B cell (primary cell): Measurements from ENCODE around the gene PARP15. TPM values are rescaled to one million over a fixed set of nuclear protein-coding genes. Genes with fewer than 3 reads are reported as not detected.
A peak's percentile ranks its signal among the peaks of the same experiment; 100 is the strongest.

Experiments
- ATAC-seq: fragments of 200-7000 bp; cut with Tn5 transposase; one replicate; pipeline ENCODE4 v1.10.0; 2021; ENCODE audit warnings: low read depth, mild to moderate bottlenecking, moderate number of reproducible peaks, moderate library complexity
- CTCF ChIA-PET: fragments of 350-600 bp; sonication (Branson Sonifier 250); formaldehyde crosslinking; loops from one replicate; lab custom pipeline; 2021; ENCODE audit warnings: antibody characterized with exemption, inconsistent platforms; lab: Charles Lee
- POLR2A ChIA-PET: fragments of 350-600 bp; sonication (Branson Sonifier 250); formaldehyde crosslinking; loops from one replicate; lab custom pipeline; 2021; ENCODE audit warnings: antibody characterized with exemption; lab: Charles Lee
- DNase-seq: peaks from one replicate; pipeline ENCODE4 v3.0.0; 2013
- H2AFZ ChIP-seq: 2 replicates; pipeline ENCODE4 v1.6.1; 2012; ENCODE audit warnings: mild to moderate bottlenecking, low read depth, low read length; ENCODE audit not compliant: insufficient read depth, poor library complexity, severe bottlenecking
- H3K27ac ChIP-seq, 2 donors: 1 replicate in 1 of 2; 2 replicates in 1 of 2; pipeline ENCODE4 v1.5.1; 2012 to 2013; ENCODE audit warnings: low read length in 2 of 2, mild to moderate bottlenecking in 2 of 2, moderate library complexity in 1 of 2
- H3K27me3 ChIP-seq, 4 experiments: fragments of 200-600 bp in 1 of 4; sonication (generic) in 1 of 4; replicated peaks in 1 of 4; 1 replicate in 2 of 4; 2 replicates in 2 of 4; pipeline versions ENCODE4 v1.6.1 to v1.7.0; 2013 to 2016; ENCODE audit warnings: low read length in 3 of 4, mild to moderate bottlenecking in 2 of 4, mixed read lengths in 1 of 4, moderate library complexity in 1 of 4; ENCODE audit not compliant: insufficient read depth in 4 of 4, control insufficient read depth in 3 of 4; ENCODE audit errors: control extremely low read depth in 1 of 4
- H3K36me3 ChIP-seq, 2 experiments: replicated peaks in 1 of 2; 1 replicate in 1 of 2; 2 replicates in 1 of 2; pipeline versions ENCODE4 v1.6.1 to v1.7.1; 2013; ENCODE audit warnings: low read length in 1 of 2; ENCODE audit not compliant: insufficient read depth in 2 of 2, control insufficient read depth in 1 of 2; ENCODE audit errors: control extremely low read depth in 1 of 2, extremely low read depth in 1 of 2
- H3K4me1 ChIP-seq, 2 donors: fragments of 200-600 bp in 1 of 2; sonication (generic) in 1 of 2; 1 replicate in 1 of 2; 2 replicates in 1 of 2; pipeline versions ENCODE4 v1.5.1 to v1.6.1; 2013 to 2017; ENCODE audit warnings: low read length in 2 of 2; ENCODE audit not compliant: control insufficient read depth in 2 of 2, insufficient read depth in 2 of 2
- H3K4me2 ChIP-seq: replicated peaks from 2 replicates; pipeline ENCODE3; 2012; ENCODE audit warnings: mild to moderate bottlenecking, low read depth, low read length; ENCODE audit not compliant: poor library complexity, severe bottlenecking
- H3K4me3 ChIP-seq, 5 experiments: fragments of 200-600 bp in 1 of 5; sonication (generic) in 1 of 5; 1 replicate in 3 of 5; 2 replicates in 2 of 5; pipeline versions ENCODE4 v1.5.1 to v1.7.0; 2011 to 2016; ENCODE audit warnings: low read length in 4 of 5, mild to moderate bottlenecking in 4 of 5, low read depth in 2 of 5, control low read depth in 1 of 5, moderate library complexity in 1 of 5; ENCODE audit not compliant: insufficient read depth in 1 of 5; ENCODE audit errors: control extremely low read depth in 1 of 5, extremely low read depth in 1 of 5
- H3K79me2 ChIP-seq: fragments of 200-600 bp; sonication (generic); one replicate; pipeline ENCODE4 v1.6.0; 2016; ENCODE audit warnings: low read length; ENCODE audit not compliant: control insufficient read depth, insufficient read depth
- H3K9ac ChIP-seq: fragments of 200-600 bp; sonication (generic); 2 replicates; pipeline ENCODE4 v1.6.1; 2017; ENCODE audit warnings: mild to moderate bottlenecking, low read length, moderate library complexity
- H3K9me3 ChIP-seq, 3 donors: one replicate each; pipeline versions ENCODE4 v1.6.1 to v1.7.1; 2013; ENCODE audit warnings: low read length in 2 of 3; ENCODE audit not compliant: control insufficient read depth in 2 of 3, insufficient read depth in 1 of 3; ENCODE audit errors: control extremely low read depth in 1 of 3
- H4K20me1 ChIP-seq: 2 replicates; pipeline ENCODE4 v1.6.0; 2012; ENCODE audit warnings: mild to moderate bottlenecking, low read length; ENCODE audit not compliant: insufficient read depth, control insufficient read depth, poor library complexity, severe bottlenecking
- H3K27ac Mint-ChIP-seq: one replicate; pipeline ENCODE4 v1.8.0; 2021; ENCODE audit warnings: mixed read lengths
- H3K27me3 Mint-ChIP-seq: one replicate; pipeline ENCODE4 v1.8.0; 2021; ENCODE audit warnings: mixed read lengths
- H3K4me1 Mint-ChIP-seq: one replicate; pipeline ENCODE4 v1.8.0; 2021; ENCODE audit warnings: mixed read lengths
- H3K4me3 Mint-ChIP-seq: one replicate; pipeline ENCODE4 v1.8.0; 2021; ENCODE audit warnings: mixed read lengths
- H3K9me3 Mint-ChIP-seq: one replicate; pipeline ENCODE4 v1.8.0; 2022; ENCODE audit warnings: mixed read lengths; ENCODE audit not compliant: insufficient read depth
- EZH2 ChIP-seq: IDR thresholded peaks from 2 replicates; pipeline ENCODE4 v1.6.1; 2012; ENCODE audit warnings: borderline replicate concordance, low read depth, mild to moderate bottlenecking, moderate library complexity, low read length; ENCODE audit not compliant: insufficient read depth, poor library complexity, severe bottlenecking
- WGBS: methylation state at CpG from one replicate; pipeline ENCODE4 v1.1.5; 2013; ENCODE audit warnings: missing lambda C conversion rate; ENCODE audit not compliant: insufficient coverage; 5-methylcytosine and 5-hydroxymethylcytosine counted together
- intact Hi-C: fragments of 100-400 bp; cut with micrococcal nuclease; formaldehyde crosslinking; loops from one replicate; pipeline ENCODE4 v1.10.0; 2022
- polyA plus RNA-seq: library from polyadenylated mRNA; depleted of rRNA; stranded (reverse); fragments of >200 nt; gene quantifications from 2 replicates; pipeline ENCODE4 v1.2.3, GENCODE V29; 2012
- total RNA-seq, 2 donors: library from RNA; stranded (reverse); fragments of 120-200 nt in 1 of 2; gene quantifications; 1 replicate in 1 of 2; 2 replicates in 1 of 2; pipeline versions ENCODE4 v1.2.3 to v1.2.4, GENCODE V29; 2013 to 2022
- TF ChIP-seq, protein P1 (sequence below): fragments of 200-600 bp; IDR thresholded peaks from one replicate; pipeline ENCODE4 v1.8.0; 2022; ENCODE audit warnings: antibody characterized with exemption, mild to moderate bottlenecking

PARP15 gene
- total and polyA plus RNA-seq, 2 donors (not counting 1 experiment from before 2014, with no cell fraction given), result 172 to 307 TPM

DNA sequence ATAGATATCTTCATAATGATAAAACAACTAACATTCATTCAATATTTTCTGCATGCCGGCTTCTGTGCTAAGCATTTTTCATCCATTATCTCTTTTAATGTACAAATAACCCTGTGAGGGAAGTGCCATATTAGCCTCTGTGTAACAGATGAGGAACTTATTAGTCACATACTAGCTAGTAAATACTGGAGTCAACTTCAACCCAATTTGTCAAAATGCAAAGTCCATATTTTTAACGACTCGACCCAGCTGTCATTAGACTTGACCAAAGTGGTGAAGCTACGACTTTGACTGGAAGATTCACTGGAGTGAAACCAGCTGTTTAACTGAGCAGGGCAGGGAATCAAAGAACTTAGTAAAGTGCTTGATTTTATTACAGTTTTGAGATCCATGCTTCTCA is 41.6 kb downstream of the PARP15 start:
- H3K27me3 Mint-ChIP-seq, result no peaks in the 10 kb centered on the region
- no peaks in the 10 kb centered on the region for H3K9me3 Mint-ChIP-seq

DNA sequence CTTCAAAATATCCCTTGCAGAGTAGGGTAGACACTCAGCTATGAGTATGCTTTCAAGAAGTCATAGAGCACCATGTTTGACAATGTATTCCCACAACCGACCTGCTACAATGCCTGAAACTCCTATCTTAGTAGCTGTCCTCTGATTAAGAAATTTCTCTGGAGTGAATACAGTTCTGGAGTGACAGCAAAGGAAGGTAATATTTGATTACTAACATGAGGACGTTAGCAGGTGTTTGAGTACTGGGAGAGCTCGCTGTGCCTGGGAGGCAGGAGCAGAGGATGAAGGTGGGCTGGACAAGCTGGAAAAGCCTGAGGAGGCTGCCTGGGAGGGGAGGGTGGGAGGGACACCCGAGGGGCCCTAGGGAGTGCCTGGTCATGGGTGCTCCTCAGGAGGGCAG is 42.9 kb downstream of the PARP15 start:
- CTCF ChIA-PET, result interaction anchor here (1.0 to 3.9 kb wide), 4 partner anchors 44 to 227 kb away, joined by 3 to 38 read pairs (median 6); partner anchors contain the start of gene PARP14
- no peak for DNase-seq

More for the DNA sequence above, 41.6 kb downstream of the PARP15 start:
- Histone ChIP-seq H3K79me2 (peaks cover 10% of the 10 kb centered on the region), H3K27ac (peak overlapping the region in 1 of 2 donors; percentile 37), H3K27me3 (no peaks in the 10 kb centered on the region), H3K4me2 (no peak overlapping the region), H3K36me3 (peaks cover 4 to 76% of the 10 kb centered on the region in 2 experiments), H3K4me1 (peaks cover 36 to 63% of the 10 kb centered on the region in 2 donors), H3K4me3 (no peak overlapping the region), H3K9ac (no peak overlapping the region), H2AFZ (no peak overlapping the region), H4K20me1 (no peaks in the 10 kb centered on the region), H3K9me3 (no peaks in the 10 kb centered on the region)
- intact Hi-C loops, result loop anchor here (5.0 kb wide), 1 partner anchor 78 kb away; no protein-coding TSS in a partner anchor
- POLR2A ChIA-PET, result interaction anchor here (0.6 to 2.4 kb wide), 2 partner anchors 14 to 42 kb away, joined by 4 to 8 read pairs; partner anchors contain the start of gene PARP15
- CTCF ChIA-PET, result interaction anchor here (1.0 to 3.9 kb wide), 2 partner anchors 19 to 61 kb away, joined by 3 to 38 read pairs; partner anchors contain the start of gene PARP14
- ATAC-seq (no peak), DNase-seq (no peak)
- WGBS, result 50% methylated on average over 3 of the region's 4 CpGs
- TF ChIP-seq, protein P1, sequence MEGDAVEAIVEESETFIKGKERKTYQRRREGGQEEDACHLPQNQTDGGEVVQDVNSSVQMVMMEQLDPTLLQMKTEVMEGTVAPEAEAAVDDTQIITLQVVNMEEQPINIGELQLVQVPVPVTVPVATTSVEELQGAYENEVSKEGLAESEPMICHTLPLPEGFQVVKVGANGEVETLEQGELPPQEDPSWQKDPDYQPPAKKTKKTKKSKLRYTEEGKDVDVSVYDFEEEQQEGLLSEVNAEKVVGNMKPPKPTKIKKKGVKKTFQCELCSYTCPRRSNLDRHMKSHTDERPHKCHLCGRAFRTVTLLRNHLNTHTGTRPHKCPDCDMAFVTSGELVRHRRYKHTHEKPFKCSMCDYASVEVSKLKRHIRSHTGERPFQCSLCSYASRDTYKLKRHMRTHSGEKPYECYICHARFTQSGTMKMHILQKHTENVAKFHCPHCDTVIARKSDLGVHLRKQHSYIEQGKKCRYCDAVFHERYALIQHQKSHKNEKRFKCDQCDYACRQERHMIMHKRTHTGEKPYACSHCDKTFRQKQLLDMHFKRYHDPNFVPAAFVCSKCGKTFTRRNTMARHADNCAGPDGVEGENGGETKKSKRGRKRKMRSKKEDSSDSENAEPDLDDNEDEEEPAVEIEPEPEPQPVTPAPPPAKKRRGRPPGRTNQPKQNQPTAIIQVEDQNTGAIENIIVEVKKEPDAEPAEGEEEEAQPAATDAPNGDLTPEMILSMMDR, result no peak
- TF ChIP-seq EZH2, result no peak
- Mint-ChIP-seq H3K4me1 (peaks cover 72% of the 10 kb centered on the region), H3K27ac (peak overlapping the region; percentile 39), H3K4me3 (no peak overlapping the region)

More for the DNA sequence above, 42.9 kb downstream of the PARP15 start:
- Histone ChIP-seq H3K27ac (peak overlapping the region in 1 of 2 donors; percentile 77), H3K9ac (no peak overlapping the region), H3K4me1 (peaks cover 36 to 63% of the 10 kb centered on the region in 2 donors), H3K27me3 (no peaks in the 10 kb centered on the region), H4K20me1 (no peaks in the 10 kb centered on the region), H3K79me2 (peaks cover 9% of the 10 kb centered on the region), H3K4me3 (no peak overlapping the region), H3K4me2 (no peak overlapping the region), H3K9me3 (no peaks in the 10 kb centered on the region), H2AFZ (no peak overlapping the region), H3K36me3 (peaks cover 1 to 70% of the 10 kb centered on the region in 2 experiments)
- no peaks in the 10 kb centered on the region for H3K9me3 Mint-ChIP-seq
- 95% methylated on average over 2 of the region's 4 CpGs for WGBS
- POLR2A ChIA-PET, result interaction anchor here (1.0 to 1.6 kb wide), 3 partner anchors 41 to 60 kb away, joined by 3 to 4 read pairs (median 3); partner anchors contain the start of gene PARP14
- no peak for ATAC-seq
- intact Hi-C loops, result loop anchor here (2.0 kb wide), 1 partner anchor 58 kb away; no protein-coding TSS in a partner anchor
- H3K27ac Mint-ChIP-seq, result peak overlapping the region; percentile 92
- TF ChIP-seq, protein P1, result no peak
- TF ChIP-seq EZH2, result no peak
- peaks cover 71% of the 10 kb centered on the region for H3K4me1 Mint-ChIP-seq
- H3K4me3 Mint-ChIP-seq, result peak overlapping the region; percentile 50
- no peaks in the 10 kb centered on the region for H3K27me3 Mint-ChIP-seq
